Activated T-cell treated with anti-CD3 and anti-CD28 coated beads, Interleukin-2, amount 50 U/mL, for 72 hours (primary cell): Measurements from ENCODE around the gene TBC1D23. TPM values are rescaled to one million over a fixed set of nuclear protein-coding genes. Genes with fewer than 3 reads are reported as not detected.
"Not testable (repeated sequence)": the region's sequence is repeated elsewhere in the genome, so short reads cannot be mapped to it uniquely, and the experiment has no call there.

Source experiments
- ATAC-seq, 2 donors: fragments of 150-1000 bp; cut with Tn5 transposase; replicated peaks in 1 of 2; 2 replicates each; pipeline ENCODE4 v1.10.0; 2021; ENCODE audit warnings: moderate library complexity in 2 of 2, mild to moderate bottlenecking in 1 of 2
- DNase-seq, 2 donors: peaks; one replicate each; pipeline ENCODE4 v3.0.0; 2021 to 2022; ENCODE audit warnings: mixed read lengths in 1 of 2
- H3K27ac Mint-ChIP-seq: one replicate; pipeline ENCODE4 v1.8.0; 2022; ENCODE audit warnings: mild to moderate bottlenecking, moderate library complexity, mixed read lengths
- H3K27me3 Mint-ChIP-seq: one replicate; pipeline ENCODE4 v1.8.0; 2022; ENCODE audit warnings: low read depth, mixed read lengths
- H3K36me3 Mint-ChIP-seq, 2 donors: one replicate each; pipeline ENCODE4 v1.8.0; 2022; ENCODE audit warnings: mixed read lengths in 2 of 2, mild to moderate bottlenecking in 1 of 2; ENCODE audit not compliant: insufficient read depth in 2 of 2
- H3K4me1 Mint-ChIP-seq: one replicate; pipeline ENCODE4 v1.8.0; 2022; ENCODE audit warnings: low read depth, mixed read lengths
- H3K4me3 Mint-ChIP-seq, 2 donors: one replicate each; pipeline ENCODE4 v1.8.0; 2022; ENCODE audit warnings: mild to moderate bottlenecking in 2 of 2, mixed read lengths in 2 of 2, moderate library complexity in 2 of 2
- H3K9me3 Mint-ChIP-seq, 2 donors: one replicate each; pipeline ENCODE4 v1.8.0; 2022; ENCODE audit warnings: mixed read lengths in 2 of 2
- total RNA-seq, 2 donors: library from RNA; stranded (reverse); gene quantifications; one replicate each; pipeline ENCODE4 v1.2.3, GENCODE V29; 2022

TBC1D23 gene
- total RNA-seq, 2 donors from 2014 or later = 26.0 to 27.5 TPM

GRCh38 chr3:100288288-100288894 is 27.6 kb downstream of the TBC1D23 start:
- Mint-ChIP-seq H3K36me3 (no peaks in the 10 kb centered on the region), H3K4me1 (no peaks in the 10 kb centered on the region), H3K4me3 (no peak overlapping the region), H3K27ac (no peak overlapping the region), H3K27me3 (no peaks in the 10 kb centered on the region), H3K9me3 (no peaks in the 10 kb centered on the region)
- DNase-seq (no peak), ATAC-seq (no peak)

DNA sequence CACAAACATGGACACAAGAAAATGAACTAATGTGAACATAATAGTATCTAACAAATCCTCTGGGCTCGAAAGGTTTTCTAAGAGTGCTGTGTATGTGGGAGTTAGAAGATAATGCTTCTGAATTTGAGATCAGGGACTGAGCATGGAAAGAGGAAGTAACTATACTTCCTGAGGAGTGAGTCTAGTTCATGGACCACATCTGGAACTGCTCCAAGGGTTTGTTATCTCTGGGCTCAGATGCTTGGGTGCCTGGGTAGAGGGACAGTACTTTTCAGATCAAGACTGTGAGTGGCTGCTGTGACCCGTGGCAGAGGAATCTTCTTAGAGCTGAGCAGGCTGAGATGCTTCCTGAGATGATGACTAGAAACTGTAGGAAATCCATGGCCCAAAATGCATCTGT is 28.5 kb downstream of the TBC1D23 start:
- no peaks in the 10 kb centered on the region for H3K9me3 Mint-ChIP-seq
- ATAC-seq (no peak), DNase-seq (no peak)
- H3K4me3 Mint-ChIP-seq = no peak overlapping the region
- no peaks in the 10 kb centered on the region for H3K4me1 Mint-ChIP-seq
- no peak overlapping the region for H3K27ac Mint-ChIP-seq
- no peaks in the 10 kb centered on the region for H3K36me3 Mint-ChIP-seq
- H3K27me3 Mint-ChIP-seq = no peaks in the 10 kb centered on the region

- H3K9me3 Mint-ChIP-seq = no peaks in the 10 kb centered on the region
- DNase-seq (no peak), ATAC-seq (no peak)
- peaks cover 0 to 2% of the 10 kb centered on the region in 2 donors for H3K36me3 Mint-ChIP-seq
- no peaks in the 10 kb centered on the region for H3K27me3 Mint-ChIP-seq
- no peak overlapping the region for H3K4me3 Mint-ChIP-seq
- H3K4me1 Mint-ChIP-seq = no peaks in the 10 kb centered on the region
- H3K27ac Mint-ChIP-seq = no peak overlapping the region
Measured at GRCh38 chr3:100295089-100295488, 34.3 kb downstream of the TBC1D23 start.

DNA sequence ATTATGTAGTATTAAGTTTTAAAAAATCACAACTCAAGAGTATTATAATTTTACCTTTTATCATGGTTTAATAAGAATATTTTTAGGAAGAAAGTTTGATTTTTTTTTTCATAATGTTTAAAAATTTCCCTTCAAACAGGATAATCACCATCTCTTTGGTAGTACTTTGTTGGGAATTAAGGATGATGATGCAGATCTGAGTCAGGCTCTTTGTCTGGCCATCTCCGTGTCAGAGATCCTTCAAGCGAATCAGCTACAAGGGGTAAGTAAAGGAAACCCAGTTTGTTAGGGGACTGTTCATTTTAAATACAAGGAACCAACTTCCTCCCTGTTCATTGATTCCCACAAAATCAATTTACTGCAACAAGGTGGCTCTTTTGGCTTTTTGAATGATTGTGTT is 37.0 kb downstream of the TBC1D23 start:
- H3K9me3 Mint-ChIP-seq = no peaks in the 10 kb centered on the region
- H3K27me3 Mint-ChIP-seq = no peaks in the 10 kb centered on the region
- DNase-seq (no peak), ATAC-seq (no peak)
- peaks cover 0 to 6% of the 10 kb centered on the region in 2 donors for H3K36me3 Mint-ChIP-seq
- H3K4me3 Mint-ChIP-seq = no peak overlapping the region
- H3K4me1 Mint-ChIP-seq = no peaks in the 10 kb centered on the region
- H3K27ac Mint-ChIP-seq = no peak overlapping the region

DNA sequence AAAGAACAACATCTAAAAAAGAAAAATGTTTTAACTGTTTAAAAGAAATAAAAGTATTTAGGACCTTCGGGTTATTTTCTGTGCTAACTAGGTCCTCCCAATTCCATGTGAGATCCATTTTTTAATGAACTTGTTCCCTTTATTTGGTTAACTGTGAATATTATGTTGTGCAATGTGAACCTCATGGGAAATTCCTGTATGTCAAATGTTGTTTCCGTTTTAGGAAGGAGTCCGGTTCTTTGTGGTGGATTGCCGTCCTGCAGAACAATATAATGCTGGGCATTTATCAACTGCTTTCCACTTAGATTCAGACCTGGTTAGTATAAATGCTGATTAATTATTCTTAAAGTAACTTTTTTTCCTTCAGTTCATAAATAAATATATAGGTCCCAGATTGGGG is 38.2 kb downstream of the TBC1D23 start:
- H3K27ac Mint-ChIP-seq = no peak overlapping the region
- ATAC-seq = no peak
- no peak overlapping the region for H3K4me3 Mint-ChIP-seq
- no peak for DNase-seq
- H3K9me3 Mint-ChIP-seq = no peaks in the 10 kb centered on the region
- H3K27me3 Mint-ChIP-seq = no peaks in the 10 kb centered on the region
- H3K4me1 Mint-ChIP-seq = no peaks in the 10 kb centered on the region
- H3K36me3 Mint-ChIP-seq = peaks cover 0 to 6% of the 10 kb centered on the region in 2 donors

GRCh38 chr3:100306695-100307094 is 45.9 kb downstream of the TBC1D23 start:
- ATAC-seq (no peak), DNase-seq (no peak)
- H3K4me1 Mint-ChIP-seq = no peaks in the 10 kb centered on the region
- H3K9me3 Mint-ChIP-seq = no peaks in the 10 kb centered on the region
- H3K27ac Mint-ChIP-seq = no peak overlapping the region
- H3K27me3 Mint-ChIP-seq = no peaks in the 10 kb centered on the region
- H3K36me3 Mint-ChIP-seq = peaks cover 0 to 3% of the 10 kb centered on the region in 2 donors
- H3K4me3 Mint-ChIP-seq = no peak overlapping the region

GRCh38 chr3:100310355-100310965 is 49.7 kb downstream of the TBC1D23 start:
- DNase-seq (no peak), ATAC-seq (no peak)
- Mint-ChIP-seq H3K27ac (no peak overlapping the region), H3K4me1 (no peaks in the 10 kb centered on the region), H3K9me3 (no peaks in the 10 kb centered on the region), H3K36me3 (no peaks in the 10 kb centered on the region), H3K27me3 (no peaks in the 10 kb centered on the region), H3K4me3 (no peak overlapping the region)

DNA sequence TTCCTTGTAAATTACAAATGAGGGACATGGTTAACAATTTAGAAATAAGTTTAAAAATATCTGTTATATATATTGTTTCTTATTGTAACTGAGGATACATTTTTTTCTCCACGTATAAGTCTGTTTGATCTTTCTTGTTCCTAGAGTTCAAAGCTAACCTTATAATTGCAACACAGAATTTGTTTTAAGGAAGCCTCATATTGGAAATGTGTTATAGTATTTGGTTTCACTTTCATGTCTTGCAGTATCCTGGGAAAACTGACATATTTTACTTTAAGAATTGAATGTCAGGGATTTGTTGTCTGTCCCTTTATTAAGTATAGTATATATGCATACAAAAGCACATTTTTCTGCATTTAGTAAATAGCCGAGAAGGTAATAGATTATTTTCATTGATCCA is 50.2 kb downstream of the TBC1D23 start:
- H3K4me1 Mint-ChIP-seq = no peaks in the 10 kb centered on the region
- ATAC-seq = no peak
- no peaks in the 10 kb centered on the region for H3K36me3 Mint-ChIP-seq
- no peak for DNase-seq
- H3K9me3 Mint-ChIP-seq = no peaks in the 10 kb centered on the region
- no peaks in the 10 kb centered on the region for H3K27me3 Mint-ChIP-seq
- no peak overlapping the region for H3K27ac Mint-ChIP-seq
- no peak overlapping the region for H3K4me3 Mint-ChIP-seq

GRCh38 chr3:100316641-100317069 is 55.9 kb downstream of the TBC1D23 start:
- Mint-ChIP-seq H3K27me3 (no peaks in the 10 kb centered on the region), H3K36me3 (peaks cover 0 to 5% of the 10 kb centered on the region in 2 donors), H3K27ac (no peak overlapping the region), H3K4me1 (peaks cover 13% of the 10 kb centered on the region), H3K9me3 (no peaks in the 10 kb centered on the region), H3K4me3 (no peak overlapping the region)
- ATAC-seq (peak; percentile 58 to 60), DNase-seq (peak; percentile 29 to 30)

DNA sequence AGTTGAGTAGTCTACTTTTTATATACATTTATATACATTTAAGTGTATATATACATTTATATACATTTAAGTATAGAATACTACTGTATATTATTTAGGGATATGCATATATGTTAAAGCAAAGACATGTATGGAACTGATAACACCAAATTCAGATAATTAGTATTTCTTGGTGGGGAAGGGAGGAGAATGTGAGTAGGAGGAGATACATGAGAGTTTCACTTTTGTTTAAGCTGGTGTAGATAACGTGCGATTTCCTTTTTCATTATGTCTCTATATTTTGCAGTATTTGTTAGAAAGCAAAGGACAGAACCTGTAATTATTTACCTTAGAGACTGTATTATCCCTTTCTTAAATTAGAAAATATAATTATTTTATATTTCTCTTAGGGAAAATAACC is 57.1 kb downstream of the TBC1D23 start:
- DNase-seq (no peak), ATAC-seq (no peak)
- Mint-ChIP-seq H3K27ac (peak overlapping the region; percentile 1), H3K27me3 (no peaks in the 10 kb centered on the region), H3K9me3 (no peaks in the 10 kb centered on the region), H3K36me3 (peaks cover 0 to 5% of the 10 kb centered on the region in 2 donors), H3K4me3 (no peak overlapping the region), H3K4me1 (peaks cover 13% of the 10 kb centered on the region)

- no peaks in the 10 kb centered on the region for H3K9me3 Mint-ChIP-seq
Measured at GRCh38 chr3:100319951-100320350, 59.2 kb downstream of the TBC1D23 start.

GRCh38 chr3:100324044-100324443 is 63.3 kb downstream of the TBC1D23 start:
- ATAC-seq (no peak), DNase-seq (no peak)
- Mint-ChIP-seq H3K9me3 (peaks cover 3 to 4% of the 10 kb centered on the region in 2 donors), H3K36me3 (peaks cover 0 to 14% of the 10 kb centered on the region in 2 donors), H3K4me3 (no peak overlapping the region), H3K27me3 (no peaks in the 10 kb centered on the region), H3K4me1 (no peaks in the 10 kb centered on the region), H3K27ac (no peak overlapping the region)

More at GRCh38 chr3:100319951-100320350, 59.2 kb downstream of the TBC1D23 start:
- peaks cover 0 to 5% of the 10 kb centered on the region in 2 donors for H3K36me3 Mint-ChIP-seq
- no peak for ATAC-seq
- no peak overlapping the region for H3K4me3 Mint-ChIP-seq
- no peak overlapping the region for H3K27ac Mint-ChIP-seq
- no peak for DNase-seq
- no peaks in the 10 kb centered on the region for H3K27me3 Mint-ChIP-seq
- peaks cover 13% of the 10 kb centered on the region for H3K4me1 Mint-ChIP-seq

- H3K27ac Mint-ChIP-seq = no peak overlapping the region
- DNase-seq = no peak
- no peak overlapping the region for H3K4me3 Mint-ChIP-seq
- H3K9me3 Mint-ChIP-seq = peaks cover 3 to 4% of the 10 kb centered on the region in 2 donors
- H3K36me3 Mint-ChIP-seq = peaks cover 0 to 8% of the 10 kb centered on the region in 2 donors
- ATAC-seq = no peak
- H3K4me1 Mint-ChIP-seq = no peaks in the 10 kb centered on the region
- no peaks in the 10 kb centered on the region for H3K27me3 Mint-ChIP-seq
Measured at GRCh38 chr3:100325827-100326226, 65.0 kb downstream of the TBC1D23 start.

GRCh38 chr3:100327377-100327776 is 66.6 kb downstream of the TBC1D23 start:
- H3K9me3 Mint-ChIP-seq, H3K36me3 Mint-ChIP-seq, H3K4me1 Mint-ChIP-seq, H3K4me3 Mint-ChIP-seq, H3K27me3 Mint-ChIP-seq, ATAC-seq, H3K27ac Mint-ChIP-seq, DNase-seq: not testable (repeated sequence)
